Renal pelvis (tissue), 4 donors: ENCODE measurements around the gene BIK. TPM values are rescaled to one million over a fixed set of nuclear protein-coding genes. Genes with fewer than 3 reads are reported as not detected.
"Not testable (repeated sequence)": the region's sequence is repeated elsewhere in the genome, so short reads cannot be mapped to it uniquely, and the experiment has no call there.

Experiments used
- DNase-seq: peaks from one replicate; pipeline ENCODE4 v3.0.0-alpha.2; 2013
- polyA plus RNA-seq, 3 donors: library from polyadenylated mRNA; unstranded; fragments of 120-200 nt; gene quantifications; one replicate each; pipeline ENCODE4 v1.2.1, GENCODE V29; 2013; ENCODE audit not compliant: insufficient read length in 3 of 3

The BIK gene
- polyA plus RNA-seq, 3 donors: 1.1 to 1.5 (median 1.2) TPM

DNA sequence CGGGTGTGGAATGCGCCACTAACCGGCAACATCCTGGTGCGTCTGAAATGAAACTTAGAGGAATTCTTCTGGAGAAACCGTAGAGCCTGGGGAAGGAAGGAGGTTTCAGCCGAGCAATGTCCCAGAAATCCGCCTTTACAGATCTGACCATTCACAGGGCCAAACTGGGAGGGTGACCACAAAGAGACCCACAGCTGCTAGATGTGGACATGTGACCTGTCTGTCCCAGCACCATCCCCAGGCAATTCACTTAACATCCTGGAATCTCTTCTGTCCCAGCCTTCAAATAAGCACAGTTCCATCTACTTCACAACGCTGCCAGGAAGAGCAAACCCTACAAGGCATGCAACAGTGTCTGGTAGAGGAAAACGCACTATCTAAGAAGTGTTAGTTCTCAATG is 22.9 kb downstream of the BIK start:
- no peak for DNase-seq

DNA sequence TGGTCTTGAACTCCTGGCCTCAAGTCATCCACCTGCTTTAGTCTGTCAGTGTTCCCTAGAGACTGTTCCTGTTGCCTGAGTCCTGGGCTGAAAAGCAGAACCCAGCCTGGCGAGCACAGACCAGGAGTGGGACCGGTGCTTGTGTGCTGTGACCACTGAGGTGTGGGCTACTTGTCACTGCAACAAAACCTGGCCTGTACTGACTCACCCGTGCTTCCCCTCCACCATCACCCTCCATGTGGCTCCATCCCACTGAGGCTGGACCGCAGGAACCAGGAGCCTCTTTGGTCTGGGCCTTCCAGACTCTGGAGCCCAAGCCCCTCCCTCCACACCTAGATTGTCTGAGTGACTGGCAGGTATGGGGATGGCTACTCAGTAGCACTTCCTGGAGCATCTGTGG is 24.0 kb downstream of the BIK start:
- DNase-seq: no peak

DNA sequence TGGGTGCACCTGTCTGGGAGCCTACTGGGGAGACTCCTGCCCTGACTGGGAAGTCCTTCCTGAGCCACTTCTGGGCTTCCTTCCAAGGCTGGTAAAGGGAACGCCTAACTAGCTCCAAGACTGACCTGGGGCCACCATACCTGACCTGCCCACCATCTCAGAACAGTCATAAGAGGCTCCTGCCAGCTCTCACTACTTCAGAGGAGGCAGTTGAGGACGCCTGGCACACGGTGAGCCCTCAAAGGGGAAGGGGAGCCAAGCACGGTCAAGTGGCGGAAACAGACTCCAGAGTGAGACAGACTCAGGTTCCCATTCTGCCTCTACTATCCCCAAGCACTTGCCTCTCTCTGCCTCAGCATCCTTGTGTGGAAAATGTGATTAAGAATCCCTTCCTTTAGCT is 25.0 kb downstream of the BIK start:
- no peak for DNase-seq

DNA sequence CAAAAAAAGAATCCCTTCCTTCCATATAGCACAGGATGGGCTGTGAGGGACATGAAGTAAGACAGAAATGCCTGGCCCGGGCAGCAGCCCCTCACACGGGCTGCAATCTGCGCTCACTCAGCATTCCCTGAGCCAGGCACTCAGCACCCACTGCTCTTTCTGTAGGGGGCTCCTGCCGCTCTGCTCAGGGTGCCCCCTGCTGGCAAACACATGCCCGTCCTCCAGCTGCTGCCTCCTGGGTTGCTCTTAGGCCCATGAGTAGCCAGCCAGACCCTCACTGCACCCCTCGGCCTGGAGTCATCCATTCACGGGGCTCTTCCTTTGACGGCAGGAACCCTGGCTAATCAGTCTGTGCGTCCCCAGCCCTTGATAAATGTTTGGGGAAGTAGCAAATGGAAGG is 25.7 kb downstream of the BIK start:
- DNase-seq: no peak

DNA sequence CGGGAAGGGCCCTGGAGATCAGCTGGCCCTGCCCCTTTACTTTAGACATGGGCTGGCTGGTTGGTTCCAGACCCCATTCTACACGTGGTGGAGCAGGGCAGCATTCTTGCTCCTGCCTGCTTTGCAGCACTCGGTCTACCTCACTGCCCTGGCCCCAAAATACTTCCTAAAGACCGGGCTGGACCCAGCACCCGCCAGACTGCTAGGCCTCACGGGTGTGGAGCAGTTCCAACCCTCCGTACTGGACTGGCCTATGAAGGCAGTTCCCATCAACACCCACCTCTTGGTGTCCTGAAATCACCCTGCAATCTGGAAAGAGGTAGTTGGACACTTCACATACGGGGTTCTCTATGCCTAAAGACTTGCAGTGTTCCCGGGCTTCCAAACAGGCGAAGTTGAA is 26.3 kb downstream of the BIK start:
- no peak for DNase-seq

DNA sequence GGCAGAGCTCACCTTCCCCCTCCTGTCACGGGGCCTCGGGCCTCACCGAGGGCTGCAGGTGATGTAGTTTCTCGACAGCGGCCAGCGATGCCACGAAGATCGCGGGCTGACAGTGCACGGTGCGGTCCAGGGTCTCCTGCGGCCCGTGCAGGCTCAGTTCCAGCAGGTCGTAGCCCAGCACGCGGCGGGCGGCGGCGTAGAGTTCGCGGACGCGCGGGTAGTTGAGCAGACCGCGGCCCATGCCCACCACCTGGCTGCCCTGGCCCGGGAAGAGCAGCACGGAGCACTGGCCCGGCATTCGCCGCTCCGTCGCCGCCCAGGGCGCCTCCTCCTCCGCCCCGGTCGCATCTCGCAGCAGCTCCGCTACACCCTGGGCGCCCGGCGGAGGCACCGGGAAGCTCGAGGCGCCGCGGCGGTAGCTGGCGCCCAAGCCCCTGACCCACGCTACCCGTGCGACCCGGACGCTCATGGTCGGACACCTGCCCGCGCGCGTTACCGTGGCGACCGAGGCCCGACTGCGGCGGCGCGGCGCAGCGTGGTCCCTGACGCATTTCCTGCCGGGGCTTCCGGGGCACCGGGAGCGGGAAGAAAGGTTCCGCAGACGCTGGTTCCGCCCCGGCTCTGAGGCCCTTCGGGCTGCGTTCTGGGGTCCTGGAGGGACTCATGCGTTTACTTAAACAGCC is 32.5 kb downstream of the BIK start, which contains the start of gene MCAT:
TSS of gene MCAT (minus strand) at position 519 of the 683 bp plus-strand sequence. CDS start at position 469, 50 bp downstream.
- peak; percentile 85 for DNase-seq

DNA sequence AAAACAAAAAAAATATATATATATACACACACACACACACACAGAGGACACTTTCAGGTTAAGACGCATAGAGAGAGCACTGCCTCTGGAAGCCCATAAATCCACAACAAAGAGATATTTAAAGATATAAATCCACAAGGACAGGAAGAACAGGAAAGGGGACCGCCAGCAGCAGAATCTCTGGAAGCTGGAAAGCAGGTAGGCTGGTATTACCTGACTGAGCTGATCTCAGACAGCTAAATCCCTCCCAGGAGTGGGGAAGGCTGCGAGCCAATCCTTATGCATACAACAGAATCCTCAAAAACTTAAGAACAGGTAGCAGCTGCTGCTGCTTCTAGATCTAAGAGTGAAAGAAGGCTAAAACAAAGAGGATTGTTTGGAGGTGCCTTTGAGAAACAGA is 34.4 kb downstream of the BIK start:
- no peak for DNase-seq

DNA sequence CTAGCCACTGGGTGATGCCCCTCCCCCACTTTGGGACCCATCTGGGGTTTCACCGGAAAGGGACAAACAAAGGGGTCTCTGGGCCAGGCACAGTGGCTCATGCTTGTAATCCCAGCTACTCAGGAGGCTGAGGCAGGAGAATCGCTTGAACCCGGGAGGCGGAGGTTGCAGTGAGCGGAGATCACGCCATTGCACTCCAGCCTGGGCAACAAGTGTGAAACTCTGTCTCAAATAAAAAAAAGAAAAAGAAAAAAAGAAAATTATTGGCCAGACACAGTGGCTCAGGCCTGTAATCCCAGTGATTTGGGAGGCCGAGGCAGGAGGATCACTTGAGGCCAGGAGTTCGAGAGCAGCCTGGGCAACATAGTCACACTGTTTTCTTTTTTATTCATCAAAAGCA is 34.8 kb downstream of the BIK start:
- DNase-seq: not testable (repeated sequence)

DNA sequence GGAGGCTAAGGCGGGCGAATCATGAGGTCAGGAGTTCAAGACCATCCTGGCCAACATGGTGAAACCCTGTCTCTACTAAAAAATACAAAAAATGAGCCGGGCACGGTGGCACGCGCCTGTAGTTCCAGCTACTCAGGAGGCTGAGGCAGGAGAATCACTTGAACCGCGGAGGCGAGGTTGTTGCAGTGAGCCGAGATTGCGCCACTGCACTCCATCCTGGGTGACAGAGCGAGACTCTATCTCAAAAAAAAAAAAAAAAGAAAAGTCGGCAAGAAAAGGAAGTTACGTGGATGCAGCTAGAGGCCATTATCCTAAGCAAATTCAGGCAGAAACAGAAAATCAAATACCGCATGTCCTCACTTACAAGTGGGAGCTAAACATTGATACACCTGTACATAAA is 35.8 kb downstream of the BIK start:
- not testable (repeated sequence) for DNase-seq

DNA sequence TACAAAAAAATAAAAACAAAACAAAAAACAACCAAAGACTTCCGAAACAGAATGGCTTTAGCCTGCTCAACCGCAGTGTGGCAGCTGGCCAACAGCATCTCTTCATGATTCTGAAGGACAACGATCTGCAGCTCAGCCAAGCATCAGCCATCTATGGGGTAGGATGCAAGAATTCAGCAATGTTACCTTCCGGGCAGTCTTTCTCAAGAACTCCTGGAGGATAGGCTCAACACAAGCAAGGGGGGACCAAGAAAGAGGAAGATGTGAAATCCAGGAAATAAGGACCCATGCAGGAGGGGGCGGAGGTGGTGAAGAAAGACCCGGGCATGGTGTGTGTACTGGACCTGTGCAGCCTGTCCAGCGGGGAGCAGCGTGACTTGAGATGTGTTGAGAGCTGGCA is 37.3 kb downstream of the BIK start:
- DNase-seq: no peak

DNA sequence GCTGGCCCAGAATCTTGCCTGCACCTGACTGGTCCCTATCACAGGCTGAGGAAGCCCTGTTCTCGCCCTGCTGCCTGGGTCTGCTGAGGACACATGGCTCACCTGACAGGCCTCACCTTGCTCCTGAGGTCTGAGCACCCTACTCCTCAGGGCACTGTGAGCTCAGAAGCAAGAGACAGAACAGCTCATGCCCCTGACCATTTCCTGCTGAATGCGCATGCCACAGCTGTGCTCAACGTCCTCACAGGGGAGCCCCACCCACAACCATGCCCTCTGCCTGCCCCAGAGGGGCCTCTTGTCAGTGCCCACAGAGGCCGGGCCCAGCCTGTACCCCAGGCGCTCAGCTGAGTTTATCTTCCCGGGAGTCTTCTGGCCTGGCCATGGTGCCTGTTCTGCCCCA is 38.0 kb downstream of the BIK start:
- no peak for DNase-seq

DNA sequence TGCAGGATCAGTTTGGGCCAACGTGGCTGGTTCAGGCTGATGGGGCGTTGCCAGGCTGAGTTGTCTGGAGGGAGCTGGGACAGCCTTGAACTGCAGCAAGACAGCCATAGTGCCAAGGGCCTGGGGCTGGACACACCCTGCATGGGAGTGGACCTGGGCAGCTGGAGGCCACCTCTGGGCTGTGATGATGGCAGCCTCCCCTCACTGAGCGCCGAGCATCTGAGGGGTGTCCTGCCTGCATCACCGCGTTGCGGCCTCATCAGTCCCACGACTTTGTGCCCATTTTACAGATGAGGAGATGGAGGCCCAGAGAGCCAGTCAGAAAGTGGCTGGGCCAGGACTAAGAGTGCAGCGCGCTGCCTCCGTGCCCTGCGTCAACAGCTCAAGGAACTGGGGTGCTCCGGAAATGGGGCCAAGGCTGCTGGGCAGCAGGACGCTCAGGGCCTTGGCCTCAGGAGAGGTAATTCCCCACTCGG is 40.2 kb downstream of the BIK start:
- DNase-seq: no peak

DNA sequence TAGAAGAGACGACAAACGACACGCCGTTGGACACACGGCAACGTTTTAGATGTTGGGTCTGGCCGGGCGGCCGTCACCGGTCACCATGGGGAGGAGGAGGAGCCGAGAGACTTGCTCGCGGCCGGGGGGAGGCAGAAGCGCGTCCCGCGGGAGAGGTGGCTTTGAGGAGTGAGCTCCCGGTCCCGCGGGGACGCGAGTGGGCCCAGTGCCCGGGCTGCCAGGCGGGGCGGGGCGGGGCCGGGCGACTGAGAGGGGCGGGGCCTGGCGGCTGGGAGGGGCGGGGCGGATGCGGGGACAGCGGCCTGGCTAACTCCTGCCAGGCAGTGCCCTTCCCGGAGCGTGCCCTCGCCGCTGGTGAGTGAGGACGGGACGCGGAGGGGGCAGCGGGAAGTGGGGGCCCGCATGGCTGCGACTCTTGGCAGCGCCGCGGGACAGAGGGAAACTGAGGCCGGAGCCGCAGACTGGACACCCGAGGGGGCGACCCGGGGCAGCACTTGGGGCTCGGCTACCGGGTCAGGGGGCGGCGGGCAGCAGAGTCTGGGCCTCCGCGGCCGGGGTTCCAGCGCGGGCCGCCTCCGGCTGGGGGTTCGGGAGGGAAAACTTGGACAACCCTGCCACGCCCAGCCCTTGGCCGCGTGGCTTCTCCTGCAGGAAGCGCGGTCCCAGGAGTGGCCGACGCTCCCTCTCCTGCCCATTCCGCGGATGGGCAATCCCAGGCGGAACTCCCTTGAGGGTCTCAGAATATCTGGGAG is 40.9 kb downstream of the BIK start, which contains the start of gene TSPO:
TSS of gene TSPO (plus strand) at position 309 of the 752 bp plus-strand sequence. CDS start 7,680 bp downstream, outside the sequence.
- no peak for DNase-seq

DNA sequence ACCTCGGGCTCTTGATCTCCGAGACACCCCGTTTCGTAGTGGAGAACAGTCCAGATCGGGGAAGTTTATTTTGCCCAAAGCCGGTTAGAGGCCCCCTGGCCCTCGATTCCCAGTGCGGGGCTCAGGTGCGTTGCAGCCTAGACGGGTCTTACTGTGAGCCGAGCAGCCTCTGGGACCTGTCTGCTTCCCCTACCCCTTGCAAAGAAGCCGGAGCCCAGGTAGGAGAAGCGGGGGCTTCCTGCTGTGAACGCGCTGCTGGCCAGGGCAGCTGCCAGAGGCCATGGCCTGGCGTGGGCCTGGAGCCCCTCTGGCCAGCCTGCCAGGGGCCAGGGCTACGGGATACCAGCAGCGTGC is 41.4 kb downstream of the BIK start:
- DNase-seq: no peak

DNA sequence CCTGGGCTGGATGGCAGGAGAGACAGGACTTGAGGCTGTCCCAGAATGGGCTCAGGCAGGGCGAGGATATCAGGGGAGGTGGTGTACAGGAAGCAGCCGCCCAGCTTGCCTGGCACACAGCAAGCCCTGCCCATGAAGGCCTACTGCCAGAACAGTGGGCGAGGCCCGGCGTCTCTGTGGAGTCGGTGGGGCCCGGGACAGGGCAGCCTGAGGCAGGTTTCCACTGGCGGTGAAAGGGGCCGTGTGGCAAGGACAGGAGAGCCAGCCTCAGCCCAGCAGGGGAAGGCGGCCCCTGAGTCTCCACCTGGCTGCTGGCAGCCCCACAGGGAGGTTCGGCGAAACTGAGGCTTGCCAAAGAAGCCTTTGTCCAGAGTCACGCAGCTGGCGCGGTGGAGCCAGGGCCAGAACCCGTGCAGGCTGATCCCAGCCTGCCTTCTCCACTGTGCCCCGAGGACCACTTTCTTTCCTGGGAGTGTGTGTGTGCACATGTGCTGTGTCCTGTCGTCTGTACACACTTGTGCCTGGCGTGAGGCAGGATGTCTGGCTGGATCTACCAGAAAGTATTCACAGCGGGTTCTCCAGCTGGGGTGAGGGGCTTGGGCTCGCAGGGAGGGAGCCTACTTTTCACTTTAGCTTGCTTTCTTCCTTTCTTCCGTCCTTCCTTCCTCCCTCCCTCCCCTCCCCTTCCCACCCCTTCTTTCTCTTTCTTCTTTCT is 42.0 kb downstream of the BIK start:
- DNase-seq: no peak

DNA sequence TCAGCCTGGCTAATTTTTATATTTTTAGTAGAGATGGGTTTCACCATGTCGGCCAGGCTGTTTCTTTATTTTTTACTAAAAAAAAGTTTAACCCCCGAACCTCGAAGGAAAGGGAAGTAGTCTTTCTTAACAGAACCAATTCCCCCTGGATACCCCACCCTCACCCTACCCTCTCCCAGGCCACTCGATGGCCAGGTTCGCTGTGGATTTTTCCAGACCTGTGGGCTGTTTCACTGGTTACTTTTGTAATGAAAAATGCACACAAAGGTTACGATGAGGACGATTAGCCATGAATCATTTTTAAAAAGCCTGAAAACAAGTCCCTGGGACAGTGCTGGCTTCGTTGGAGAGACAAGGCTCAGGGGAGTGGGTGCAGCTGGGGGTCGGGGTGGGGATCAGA is 43.3 kb downstream of the BIK start:
- no peak for DNase-seq

DNA sequence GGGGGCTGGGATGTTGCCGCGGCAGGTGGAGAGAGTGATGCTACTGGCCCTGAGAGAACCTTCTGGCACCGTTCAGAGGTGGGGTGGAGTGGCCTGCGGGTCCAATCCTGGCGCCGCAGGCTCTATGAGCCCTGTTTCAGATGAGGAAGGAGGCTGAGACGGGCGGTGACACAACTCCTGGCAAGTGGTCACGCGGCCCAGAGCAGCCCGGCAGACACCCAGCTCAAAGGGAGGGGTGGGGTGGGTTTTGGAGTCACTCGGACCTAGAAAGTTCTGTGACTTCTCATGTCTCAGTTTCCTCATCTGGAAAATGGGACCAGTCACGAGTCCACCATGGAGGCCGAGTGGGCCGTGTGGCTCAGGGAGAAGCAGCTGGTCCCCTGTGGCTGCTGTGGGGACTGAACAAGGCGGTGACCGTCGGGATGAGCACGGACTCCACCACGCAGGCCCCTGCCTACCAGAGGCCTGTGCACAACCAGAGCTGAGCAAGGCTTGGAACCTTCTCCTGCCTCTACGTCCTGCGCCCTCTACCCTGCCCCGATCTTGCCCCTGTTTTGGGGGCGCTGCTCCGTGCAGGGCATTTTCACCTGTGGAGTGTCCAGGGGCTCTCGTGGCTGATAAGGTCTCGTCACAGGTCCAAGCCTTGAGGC is 44.5 kb downstream of the BIK start:
- DNase-seq: no peak

DNA sequence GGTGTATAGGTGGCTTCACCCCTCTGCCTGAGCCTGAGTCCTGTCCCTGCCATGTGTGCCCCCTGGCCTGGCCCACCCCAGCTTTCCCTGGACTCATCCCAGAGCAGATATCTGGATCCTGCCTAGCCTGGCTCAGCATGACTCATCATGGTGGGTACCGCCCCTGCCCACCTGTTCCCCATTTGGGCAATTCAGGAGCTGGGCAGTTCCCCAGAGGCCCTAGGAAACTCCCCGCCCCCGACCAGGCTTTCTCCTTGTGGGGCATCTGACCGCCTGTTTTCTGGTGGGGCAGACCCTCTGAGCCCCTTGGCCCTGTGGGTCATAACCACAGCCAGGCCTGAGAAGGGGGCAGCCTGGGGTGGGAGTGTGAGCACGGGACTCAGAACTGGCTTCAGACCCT is 45.2 kb downstream of the BIK start:
- no peak for DNase-seq

DNA sequence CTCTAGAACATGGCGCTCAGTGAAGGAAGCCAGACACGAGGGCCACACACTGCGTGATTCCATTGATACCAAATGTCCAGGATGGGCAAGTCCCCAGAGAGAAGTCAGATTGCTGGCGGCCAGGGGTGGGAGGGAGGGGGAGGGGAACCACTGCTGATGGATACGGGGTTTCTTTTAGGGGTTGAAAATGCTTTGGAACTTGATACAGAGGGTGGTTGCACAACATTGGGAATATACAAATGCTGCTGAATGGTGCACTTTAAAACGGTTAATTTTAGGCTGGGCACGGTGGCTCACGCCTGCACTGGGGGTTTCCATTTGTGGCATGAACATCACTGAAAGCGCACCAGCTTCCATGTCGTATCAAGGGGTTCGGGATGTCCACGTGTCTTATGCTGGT is 45.9 kb downstream of the BIK start:
- DNase-seq: no peak

DNA sequence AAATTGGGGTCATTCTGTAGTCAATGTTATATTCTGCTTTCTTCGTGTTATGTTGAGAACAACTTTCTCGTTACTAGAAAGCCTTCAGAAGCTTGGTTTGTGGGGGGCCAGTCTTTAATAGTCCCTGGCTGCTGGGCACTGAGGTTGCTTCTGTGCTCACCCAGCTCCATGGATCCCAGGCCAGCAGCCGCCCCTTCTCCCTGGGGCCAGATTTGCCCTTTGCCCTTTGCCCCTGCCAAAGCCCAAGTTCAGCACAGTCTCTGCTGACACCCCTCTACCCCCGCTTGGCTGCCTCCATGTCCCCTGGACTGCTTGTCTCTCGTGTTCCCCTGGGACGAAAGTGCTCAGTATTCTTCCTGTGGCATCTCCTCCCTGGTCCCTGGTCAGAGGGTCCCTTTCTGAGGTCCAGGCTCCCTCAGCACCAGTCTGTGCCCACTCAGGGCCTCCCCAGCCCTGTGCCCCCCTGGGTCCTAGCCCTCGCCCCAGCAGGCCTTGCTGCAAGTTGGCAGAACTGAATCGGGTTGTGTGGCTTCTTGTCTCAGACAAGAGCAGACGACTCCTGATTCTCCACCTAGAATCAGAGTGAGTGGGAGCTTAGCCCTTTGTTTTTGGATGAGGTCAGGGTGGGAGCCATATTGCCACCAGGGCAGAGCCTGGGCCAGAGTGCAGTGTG is 47.5 kb downstream of the BIK start:
- no peak for DNase-seq

DNA sequence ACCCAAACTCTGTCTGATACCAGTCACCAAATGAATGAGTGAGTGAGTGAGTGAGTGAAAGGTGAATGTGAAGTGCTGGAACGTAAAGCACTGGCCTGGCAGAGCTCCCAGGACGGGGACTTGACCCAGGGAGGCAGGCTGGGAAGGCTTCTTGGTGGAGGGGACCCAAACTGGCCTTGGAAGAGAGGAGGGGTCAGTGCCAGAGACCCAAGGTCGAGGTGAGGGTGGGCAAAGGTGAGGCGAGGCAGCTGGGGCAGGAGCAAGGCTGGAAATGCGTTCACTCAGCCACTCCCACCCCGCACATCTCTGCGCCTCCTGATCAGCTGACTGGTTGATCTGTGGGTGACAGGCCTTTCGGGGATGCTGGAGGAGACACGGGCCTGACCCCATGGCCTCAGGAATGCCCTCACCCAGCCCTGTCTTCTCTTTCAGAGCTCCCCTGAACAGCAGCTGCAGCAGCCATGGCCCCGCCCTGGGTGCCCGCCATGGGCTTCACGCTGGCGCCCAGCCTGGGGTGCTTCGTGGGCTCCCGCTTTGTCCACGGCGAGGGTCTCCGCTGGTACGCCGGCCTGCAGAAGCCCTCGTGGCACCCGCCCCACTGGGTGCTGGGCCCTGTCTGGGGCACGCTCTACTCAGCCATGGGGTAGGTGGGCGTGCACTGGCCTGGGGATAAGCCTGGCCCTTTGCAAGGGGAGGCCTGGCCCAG is 48.4 kb downstream of the BIK start:
- DNase-seq: no peak
